HEK293 (cell line): ENCODE results near the gene PARP3.

ENCODE experiments used
- CTCF ChIA-PET: fragments of 350-600 bp; formaldehyde crosslinking; extraction: SDS; loops from one replicate; lab custom pipeline; 2021; ENCODE audit warnings: antibody characterized with exemption; lab: Yijun Ruan, JAX
- POLR2A ChIA-PET: fragments of 300-600 bp; formaldehyde crosslinking; extraction: SDS; loops from one replicate; lab custom pipeline; 2020; ENCODE audit warnings: antibody characterized with exemption, inconsistent platforms; lab: Yijun Ruan, JAX
- H3K27ac ChIP-seq: fragments of 200-500 bp; sonication (Bioruptor generic); 2 replicates; pipeline ENCODE4 v1.5.1; 2014; ENCODE audit warnings: low read depth, low read length, control low read depth, inconsistent platforms; ENCODE audit errors: extremely low read depth
- H3K36me3 ChIP-seq, 2 experiments: fragments of 200-500 bp in 1 of 2; sonication (Bioruptor generic) in 1 of 2; 1 replicate in 1 of 2; 2 replicates in 1 of 2; pipeline ENCODE4 v1.5.1; 2014 to 2017; ENCODE audit warnings: inconsistent platforms in 2 of 2, low read length in 2 of 2; ENCODE audit not compliant: control insufficient read depth in 2 of 2, insufficient read depth in 1 of 2
- H3K4me1 ChIP-seq: fragments of 200-500 bp; sonication (Bioruptor generic); 2 replicates; pipeline ENCODE4 v1.5.1; 2014; ENCODE audit warnings: mild to moderate bottlenecking, low read length, inconsistent platforms; ENCODE audit not compliant: control insufficient read depth, insufficient read depth
- H3K4me3 ChIP-seq: 2 replicates; pipeline ENCODE4 v1.5.1; 2011; ENCODE audit warnings: low read depth, mild to moderate bottlenecking, control low read depth, low read length, moderate library complexity
- H3K9me3 ChIP-seq: fragments of 200-500 bp; sonication (Bioruptor generic); 2 replicates; pipeline ENCODE4 v1.5.1; 2014; ENCODE audit warnings: low read depth, low read length, inconsistent platforms; ENCODE audit not compliant: control insufficient read depth, insufficient read depth
- KLF9 ChIP-seq: fragments of 450-650 bp; formaldehyde crosslinking; IDR thresholded peaks from 2 replicates; pipeline ENCODE4 v1.5.1; 2016; ENCODE audit warnings: missing biosample characterization, missing genetic modification characterization, low read depth
- PRDM1 ChIP-seq: fragments of 450-650 bp; formaldehyde crosslinking; IDR thresholded peaks from 2 replicates; pipeline ENCODE4; 2016; ENCODE audit warnings: missing biosample characterization, missing genetic modification characterization
- REPIN1 ChIP-seq: fragments of 450-650 bp; formaldehyde crosslinking; IDR thresholded peaks from 2 replicates; pipeline ENCODE4 v1.5.1; 2017; ENCODE audit warnings: missing biosample characterization, missing genetic modification characterization, low read depth
- SCRT2 ChIP-seq: fragments of 450-650 bp; formaldehyde crosslinking; IDR thresholded peaks from 2 replicates; pipeline ENCODE4 v1.5.1; 2016; ENCODE audit warnings: missing biosample characterization, missing genetic modification characterization
- ZNF112 ChIP-seq: fragments of 450-650 bp; formaldehyde crosslinking; IDR thresholded peaks from 2 replicates; pipeline ENCODE4 v1.5.0; 2017; ENCODE audit warnings: missing biosample characterization, missing genetic modification characterization
- ZNF114 ChIP-seq: fragments of 450-650 bp; formaldehyde crosslinking; IDR thresholded peaks from 2 replicates; pipeline ENCODE4 v1.5.0; 2017; ENCODE audit warnings: missing biosample characterization, missing genetic modification characterization
- ZNF16 ChIP-seq: fragments of 450-650 bp; formaldehyde crosslinking; IDR thresholded peaks from 2 replicates; pipeline ENCODE4 v1.5.1; 2016; ENCODE audit warnings: low read depth, missing biosample characterization, missing genetic modification characterization
- ZNF175 ChIP-seq: fragments of 450-650 bp; formaldehyde crosslinking; IDR thresholded peaks from 2 replicates; pipeline ENCODE4 v1.5.1; 2016; ENCODE audit warnings: missing biosample characterization, missing genetic modification characterization
- ZNF211 ChIP-seq: fragments of 450-650 bp; formaldehyde crosslinking; IDR thresholded peaks from 2 replicates; pipeline ENCODE4 v1.5.1; 2016; ENCODE audit warnings: low read depth, missing biosample characterization, missing genetic modification characterization
- ZNF433 ChIP-seq: fragments of 450-650 bp; formaldehyde crosslinking; IDR thresholded peaks from 2 replicates; pipeline ENCODE4 v1.5.1; 2016; ENCODE audit warnings: missing biosample characterization, missing genetic modification characterization, low read depth
- ZNF473 ChIP-seq: fragments of 450-650 bp; formaldehyde crosslinking; IDR thresholded peaks from 2 replicates; pipeline ENCODE4 v1.5.1; 2017; ENCODE audit warnings: missing biosample characterization, missing genetic modification characterization
- ZNF555 ChIP-seq: fragments of 450-650 bp; formaldehyde crosslinking; conservative IDR thresholded peaks from 2 replicates; pipeline ENCODE4 v1.5.1; 2017; ENCODE audit warnings: missing biosample characterization, mild to moderate bottlenecking, missing genetic modification characterization, inconsistent platforms
- ZNF558 ChIP-seq: fragments of 450-650 bp; formaldehyde crosslinking; IDR thresholded peaks from 2 replicates; pipeline ENCODE4 v1.5.1; 2016; ENCODE audit warnings: missing biosample characterization, missing genetic modification characterization
- ZNF596 ChIP-seq: fragments of 450-650 bp; IDR thresholded peaks from 2 replicates; pipeline ENCODE4 v1.5.0; 2018; ENCODE audit warnings: missing biosample characterization, mild to moderate bottlenecking, missing genetic modification characterization, moderate library complexity
- ZNF623 ChIP-seq: fragments of 450-650 bp; formaldehyde crosslinking; IDR thresholded peaks from 2 replicates; pipeline ENCODE4 v1.5.1; 2016; ENCODE audit warnings: missing biosample characterization, missing genetic modification characterization
- ZNF701 ChIP-seq: fragments of 450-650 bp; formaldehyde crosslinking; IDR thresholded peaks from 2 replicates; pipeline ENCODE4 v1.5.1; 2016; ENCODE audit warnings: missing biosample characterization, missing genetic modification characterization
- ZNF707 ChIP-seq: fragments of 450-650 bp; formaldehyde crosslinking; IDR thresholded peaks from 2 replicates; pipeline ENCODE4 v1.5.1; 2016; ENCODE audit warnings: missing biosample characterization, missing genetic modification characterization
- ZNF830 ChIP-seq: fragments of 450-650 bp; IDR thresholded peaks from 2 replicates; pipeline ENCODE4 v1.5.0; 2018; ENCODE audit warnings: missing biosample characterization, missing genetic modification characterization, low read depth, mild to moderate bottlenecking, moderate library complexity
- TF ChIP-seq, protein P1 (sequence below): fragments of 450-650 bp; IDR thresholded peaks from 2 replicates; pipeline ENCODE4 v1.5.1; 2018; ENCODE audit warnings: missing biosample characterization, missing genetic modification characterization
- TF ChIP-seq, protein P2 (sequence below): fragments of 450-650 bp; formaldehyde crosslinking; IDR thresholded peaks from 2 replicates; pipeline ENCODE4 v1.5.1; 2016; ENCODE audit warnings: missing biosample characterization, missing genetic modification characterization
- TF ChIP-seq, protein P3 (sequence below): fragments of 450-650 bp; formaldehyde crosslinking; IDR thresholded peaks from 2 replicates; pipeline ENCODE4 v1.5.1; 2016; ENCODE audit warnings: missing biosample characterization, missing genetic modification characterization, low read depth
- TF ChIP-seq, protein P4 (sequence below): fragments of 450-650 bp; formaldehyde crosslinking; IDR thresholded peaks from 2 replicates; pipeline ENCODE4 v1.5.1; 2017; ENCODE audit warnings: missing biosample characterization, missing genetic modification characterization

PARP3 gene

DNA sequence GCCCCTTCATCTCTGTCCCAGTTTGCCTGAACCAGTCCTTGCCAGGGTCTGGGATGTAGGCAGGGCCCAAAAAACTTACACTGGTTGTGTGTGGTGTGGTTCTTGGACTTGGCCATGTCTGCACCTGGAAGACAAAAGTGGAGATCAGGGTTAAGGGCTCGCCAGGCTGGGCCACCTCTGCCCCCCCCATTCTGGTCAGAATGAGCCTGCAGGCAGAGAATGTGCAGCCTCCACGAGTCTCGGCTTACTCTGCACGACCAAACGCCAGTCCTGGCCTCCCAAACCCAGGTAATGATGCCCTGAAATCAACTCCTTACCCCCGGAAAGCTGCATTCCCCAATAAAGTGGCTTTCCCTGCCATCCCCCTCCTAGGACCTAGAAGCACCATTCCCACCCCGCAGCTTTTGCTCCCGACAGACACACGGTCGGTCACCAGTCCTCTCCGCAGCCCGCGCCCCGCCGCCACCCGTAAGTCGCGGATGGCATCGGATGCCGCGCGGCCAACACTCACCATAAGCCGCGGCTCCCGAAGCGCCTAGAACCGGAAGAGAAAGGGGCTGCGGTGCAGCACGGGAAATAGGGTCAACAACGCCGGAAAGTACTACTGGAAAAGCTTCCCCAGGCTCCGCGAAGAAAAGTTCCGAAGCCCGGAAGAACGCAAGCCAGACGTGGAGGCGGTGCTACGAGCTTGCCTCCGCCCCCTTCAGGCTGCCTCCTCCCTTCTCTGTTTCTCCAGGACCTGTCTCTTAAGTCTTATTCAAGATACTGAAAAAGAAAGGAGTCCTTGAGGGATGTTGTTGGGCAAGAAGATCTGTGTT is 53.4 kb downstream of the PARP3 start, which contains the start of gene RPL29 (continued):
- TF ChIP-seq ZNF175 (tag by site-specific recombination): no peak

DNA sequence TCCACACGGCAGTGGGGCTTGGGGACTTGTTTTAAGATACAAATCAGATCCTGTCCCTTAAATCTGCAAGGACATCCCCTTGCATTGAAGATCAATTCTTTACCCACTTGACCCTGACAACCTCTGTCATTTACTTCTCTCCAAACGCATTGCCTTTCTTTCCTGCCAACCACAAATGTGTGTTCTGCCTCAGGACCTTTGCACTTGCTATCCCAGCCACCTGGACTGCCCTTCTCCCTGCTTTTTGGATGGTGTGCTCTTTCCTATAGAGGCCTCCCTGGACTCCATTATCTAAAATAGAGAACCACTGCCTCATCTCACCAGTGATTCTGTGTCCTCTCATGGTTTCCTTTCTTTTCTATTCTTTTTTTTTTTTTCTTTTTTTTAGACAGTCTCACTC is 55.0 kb downstream of the PARP3 start:
- TF ChIP-seq ZNF473 (tag by site-specific recombination) (no peak), REPIN1 (tag by site-specific recombination) (no peak), ZNF558 (no peak), SCRT2 (tag by site-specific recombination) (no peak), ZNF623 (peak; percentile 97)
- H3K4me3 ChIP-seq: no peak overlapping the region
- H3K27ac ChIP-seq: no peak overlapping the region
- CTCF ChIA-PET: interaction anchor here (0.7 to 1.3 kb wide), 4 partner anchors 17 to 444 kb away, joined by 3 to 6 read pairs (median 3); partner anchors contain the start of genes PARP3 and RRP9
- no peaks in the 10 kb centered on the region for H3K9me3 ChIP-seq
- POLR2A ChIA-PET: interaction anchor here (1.0 to 1.3 kb wide), 2 partner anchors 15 to 158 kb away, joined by 3 to 4 read pairs; no protein-coding TSS in a partner anchor
- no peaks in the 10 kb centered on the region for H3K4me1 ChIP-seq
- peaks cover 0 to 34% of the 10 kb centered on the region in 2 experiments; a peak in 2 of 3 replicates for H3K36me3 ChIP-seq

DNA sequence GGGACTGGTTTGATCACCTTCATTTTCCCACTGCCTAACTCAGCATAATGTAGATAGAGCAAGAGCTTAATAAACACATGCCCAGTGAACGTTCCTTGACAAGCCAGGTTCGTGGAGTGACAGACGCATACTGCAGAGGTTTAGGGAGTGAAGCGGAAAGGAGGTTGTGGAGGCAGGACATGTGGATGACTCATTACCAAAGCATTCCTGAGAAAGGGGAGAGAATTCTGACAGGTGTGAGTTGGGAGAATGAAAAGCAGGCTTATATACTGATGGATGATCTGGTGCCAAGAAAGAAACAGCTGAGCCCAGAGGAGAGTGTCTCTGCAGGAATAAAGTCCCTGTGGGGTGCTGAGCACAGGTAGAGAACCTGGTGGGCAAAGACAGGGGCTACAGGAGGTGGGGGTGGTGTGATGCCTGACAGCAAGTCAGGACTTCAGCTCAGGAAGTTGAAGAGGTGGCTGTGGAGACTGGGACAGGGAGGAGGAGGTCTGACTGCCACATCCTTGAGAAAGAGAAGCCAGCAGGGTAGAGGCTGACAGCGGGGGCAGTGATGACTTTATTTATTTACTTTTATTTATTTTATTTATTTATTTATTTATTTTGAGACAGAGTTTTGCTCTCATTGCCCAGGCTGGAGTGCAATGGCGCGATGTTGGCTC is 55.9 kb downstream of the PARP3 start:
- no peak overlapping the region for H3K27ac ChIP-seq
- CTCF ChIA-PET: interaction anchor here (0.6 to 1.7 kb wide), 9 partner anchors 16 to 443 kb away, joined by 3 to 7 read pairs (median 3); partner anchors contain the start of genes PARP3 and RRP9
- TF ChIP-seq, protein P1, sequence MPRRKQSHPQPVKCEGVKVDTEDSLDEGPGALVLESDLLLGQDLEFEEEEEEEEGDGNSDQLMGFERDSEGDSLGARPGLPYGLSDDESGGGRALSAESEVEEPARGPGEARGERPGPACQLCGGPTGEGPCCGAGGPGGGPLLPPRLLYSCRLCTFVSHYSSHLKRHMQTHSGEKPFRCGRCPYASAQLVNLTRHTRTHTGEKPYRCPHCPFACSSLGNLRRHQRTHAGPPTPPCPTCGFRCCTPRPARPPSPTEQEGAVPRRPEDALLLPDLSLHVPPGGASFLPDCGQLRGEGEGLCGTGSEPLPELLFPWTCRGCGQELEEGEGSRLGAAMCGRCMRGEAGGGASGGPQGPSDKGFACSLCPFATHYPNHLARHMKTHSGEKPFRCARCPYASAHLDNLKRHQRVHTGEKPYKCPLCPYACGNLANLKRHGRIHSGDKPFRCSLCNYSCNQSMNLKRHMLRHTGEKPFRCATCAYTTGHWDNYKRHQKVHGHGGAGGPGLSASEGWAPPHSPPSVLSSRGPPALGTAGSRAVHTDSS (tag by site-specific recombination): no peak
- TF ChIP-seq PRDM1 (tag by site-specific recombination): peak; percentile 95
- no peak for TF ChIP-seq ZNF114 (tag by site-specific recombination)
- TF ChIP-seq ZNF830 (tag by site-specific recombination): no peak
- no peak for TF ChIP-seq ZNF112 (tag by site-specific recombination)
- TF ChIP-seq ZNF211: no peak
- no peak for TF ChIP-seq ZNF433 (tag by site-specific recombination)
- TF ChIP-seq ZNF707 (tag by site-specific recombination): no peak
- TF ChIP-seq, protein P2, sequence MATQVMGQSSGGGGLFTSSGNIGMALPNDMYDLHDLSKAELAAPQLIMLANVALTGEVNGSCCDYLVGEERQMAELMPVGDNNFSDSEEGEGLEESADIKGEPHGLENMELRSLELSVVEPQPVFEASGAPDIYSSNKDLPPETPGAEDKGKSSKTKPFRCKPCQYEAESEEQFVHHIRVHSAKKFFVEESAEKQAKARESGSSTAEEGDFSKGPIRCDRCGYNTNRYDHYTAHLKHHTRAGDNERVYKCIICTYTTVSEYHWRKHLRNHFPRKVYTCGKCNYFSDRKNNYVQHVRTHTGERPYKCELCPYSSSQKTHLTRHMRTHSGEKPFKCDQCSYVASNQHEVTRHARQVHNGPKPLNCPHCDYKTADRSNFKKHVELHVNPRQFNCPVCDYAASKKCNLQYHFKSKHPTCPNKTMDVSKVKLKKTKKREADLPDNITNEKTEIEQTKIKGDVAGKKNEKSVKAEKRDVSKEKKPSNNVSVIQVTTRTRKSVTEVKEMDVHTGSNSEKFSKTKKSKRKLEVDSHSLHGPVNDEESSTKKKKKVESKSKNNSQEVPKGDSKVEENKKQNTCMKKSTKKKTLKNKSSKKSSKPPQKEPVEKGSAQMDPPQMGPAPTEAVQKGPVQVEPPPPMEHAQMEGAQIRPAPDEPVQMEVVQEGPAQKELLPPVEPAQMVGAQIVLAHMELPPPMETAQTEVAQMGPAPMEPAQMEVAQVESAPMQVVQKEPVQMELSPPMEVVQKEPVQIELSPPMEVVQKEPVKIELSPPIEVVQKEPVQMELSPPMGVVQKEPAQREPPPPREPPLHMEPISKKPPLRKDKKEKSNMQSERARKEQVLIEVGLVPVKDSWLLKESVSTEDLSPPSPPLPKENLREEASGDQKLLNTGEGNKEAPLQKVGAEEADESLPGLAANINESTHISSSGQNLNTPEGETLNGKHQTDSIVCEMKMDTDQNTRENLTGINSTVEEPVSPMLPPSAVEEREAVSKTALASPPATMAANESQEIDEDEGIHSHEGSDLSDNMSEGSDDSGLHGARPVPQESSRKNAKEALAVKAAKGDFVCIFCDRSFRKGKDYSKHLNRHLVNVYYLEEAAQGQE (tag by site-specific recombination): no peak
- TF ChIP-seq, protein P3, sequence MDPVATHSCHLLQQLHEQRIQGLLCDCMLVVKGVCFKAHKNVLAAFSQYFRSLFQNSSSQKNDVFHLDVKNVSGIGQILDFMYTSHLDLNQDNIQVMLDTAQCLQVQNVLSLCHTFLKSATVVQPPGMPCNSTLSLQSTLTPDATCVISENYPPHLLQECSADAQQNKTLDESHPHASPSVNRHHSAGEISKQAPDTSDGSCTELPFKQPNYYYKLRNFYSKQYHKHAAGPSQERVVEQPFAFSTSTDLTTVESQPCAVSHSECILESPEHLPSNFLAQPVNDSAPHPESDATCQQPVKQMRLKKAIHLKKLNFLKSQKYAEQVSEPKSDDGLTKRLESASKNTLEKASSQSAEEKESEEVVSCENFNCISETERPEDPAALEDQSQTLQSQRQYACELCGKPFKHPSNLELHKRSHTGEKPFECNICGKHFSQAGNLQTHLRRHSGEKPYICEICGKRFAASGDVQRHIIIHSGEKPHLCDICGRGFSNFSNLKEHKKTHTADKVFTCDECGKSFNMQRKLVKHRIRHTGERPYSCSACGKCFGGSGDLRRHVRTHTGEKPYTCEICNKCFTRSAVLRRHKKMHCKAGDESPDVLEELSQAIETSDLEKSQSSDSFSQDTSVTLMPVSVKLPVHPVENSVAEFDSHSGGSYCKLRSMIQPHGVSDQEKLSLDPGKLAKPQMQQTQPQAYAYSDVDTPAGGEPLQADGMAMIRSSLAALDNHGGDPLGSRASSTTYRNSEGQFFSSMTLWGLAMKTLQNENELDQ (tag by site-specific recombination): no peak
- TF ChIP-seq, protein P4, sequence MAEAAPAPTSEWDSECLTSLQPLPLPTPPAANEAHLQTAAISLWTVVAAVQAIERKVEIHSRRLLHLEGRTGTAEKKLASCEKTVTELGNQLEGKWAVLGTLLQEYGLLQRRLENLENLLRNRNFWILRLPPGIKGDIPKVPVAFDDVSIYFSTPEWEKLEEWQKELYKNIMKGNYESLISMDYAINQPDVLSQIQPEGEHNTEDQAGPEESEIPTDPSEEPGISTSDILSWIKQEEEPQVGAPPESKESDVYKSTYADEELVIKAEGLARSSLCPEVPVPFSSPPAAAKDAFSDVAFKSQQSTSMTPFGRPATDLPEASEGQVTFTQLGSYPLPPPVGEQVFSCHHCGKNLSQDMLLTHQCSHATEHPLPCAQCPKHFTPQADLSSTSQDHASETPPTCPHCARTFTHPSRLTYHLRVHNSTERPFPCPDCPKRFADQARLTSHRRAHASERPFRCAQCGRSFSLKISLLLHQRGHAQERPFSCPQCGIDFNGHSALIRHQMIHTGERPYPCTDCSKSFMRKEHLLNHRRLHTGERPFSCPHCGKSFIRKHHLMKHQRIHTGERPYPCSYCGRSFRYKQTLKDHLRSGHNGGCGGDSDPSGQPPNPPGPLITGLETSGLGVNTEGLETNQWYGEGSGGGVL (tag by site-specific recombination): peak; percentile 24; the same call in 1 of the 2 replicates
- TF ChIP-seq KLF9 (tag by site-specific recombination): no peak
- TF ChIP-seq ZNF16: no peak
- TF ChIP-seq ZNF596: no peak
- no peak for TF ChIP-seq ZNF555 (tag by site-specific recombination)
- no peak for TF ChIP-seq ZNF701 (tag by site-specific recombination)

More for the DNA sequence above, 55.9 kb downstream of the PARP3 start:
- no peaks in the 10 kb centered on the region for H3K4me1 ChIP-seq
- peaks cover 0 to 25% of the 10 kb centered on the region in 2 experiments; a peak in 2 of 3 replicates for H3K36me3 ChIP-seq
- H3K9me3 ChIP-seq: no peaks in the 10 kb centered on the region
- no peak overlapping the region for H3K4me3 ChIP-seq
- POLR2A ChIA-PET: interaction anchor here (1.0 to 1.3 kb wide), 4 partner anchors 16 to 157 kb away, joined by 3 to 4 read pairs (median 3); no protein-coding TSS in a partner anchor
